ENCODE data around the gene CAMSAP1.

Gene CAMSAP1

DNA sequence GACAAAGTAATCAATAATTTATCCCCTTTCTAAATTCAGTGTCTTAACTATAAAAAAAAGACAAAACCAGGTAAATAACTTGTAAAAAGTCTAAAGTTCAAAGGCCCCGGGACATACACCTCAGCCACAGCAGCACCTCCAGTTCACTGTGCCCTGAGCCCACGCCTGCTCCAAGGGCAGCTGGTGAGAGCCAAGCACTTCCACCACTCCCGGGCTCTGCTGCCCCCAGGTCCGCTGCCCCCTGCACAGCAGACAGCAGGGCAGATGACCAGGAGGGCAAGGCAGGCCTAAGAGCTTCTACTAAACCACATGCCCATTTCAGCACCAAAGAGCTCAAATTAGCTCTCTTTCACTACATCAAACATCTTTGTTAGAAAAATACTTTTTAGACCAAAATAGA lies 91.9 kb downstream of the CAMSAP1 start:
- no peak for DNase-seq (ENCODE audit: low read depth in 2 of 2, low spot score in 1 of 2)

DNA sequence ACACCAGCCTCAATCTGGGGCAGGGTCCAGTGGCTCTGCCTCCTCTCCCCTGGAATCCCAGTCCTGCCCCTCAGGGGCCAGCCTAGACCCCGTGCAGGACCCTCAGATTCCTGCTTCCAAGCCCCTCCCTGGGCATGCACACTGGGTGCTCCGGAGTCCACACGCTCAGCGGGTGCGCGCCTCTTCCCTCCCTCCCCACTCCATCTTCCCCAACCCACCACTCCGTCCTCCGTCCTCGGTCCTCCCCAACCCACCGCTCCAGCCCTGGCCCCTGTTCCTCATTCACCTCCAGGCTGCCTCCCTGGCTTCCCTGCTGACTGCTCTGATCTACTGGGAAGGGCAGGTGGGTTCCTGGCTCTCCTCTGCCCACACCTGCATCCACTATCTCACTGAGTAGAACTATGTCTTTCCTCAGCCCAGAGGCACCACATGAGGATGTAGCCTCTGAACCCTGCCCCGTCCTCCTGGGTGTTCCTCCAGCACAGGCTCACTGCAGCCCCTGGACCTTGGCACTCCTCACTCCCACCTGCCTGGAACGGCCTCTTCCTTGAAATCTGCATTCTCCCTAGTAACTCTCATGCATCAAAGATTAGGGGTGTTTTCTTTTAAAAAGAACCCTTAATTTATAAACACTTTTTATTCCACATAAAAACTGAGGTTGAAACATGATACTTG lies 92.8 kb downstream of the CAMSAP1 start:
- DNase-seq (ENCODE audit: low read depth in 2 of 2, low spot score in 1 of 2), result no peak

DNA sequence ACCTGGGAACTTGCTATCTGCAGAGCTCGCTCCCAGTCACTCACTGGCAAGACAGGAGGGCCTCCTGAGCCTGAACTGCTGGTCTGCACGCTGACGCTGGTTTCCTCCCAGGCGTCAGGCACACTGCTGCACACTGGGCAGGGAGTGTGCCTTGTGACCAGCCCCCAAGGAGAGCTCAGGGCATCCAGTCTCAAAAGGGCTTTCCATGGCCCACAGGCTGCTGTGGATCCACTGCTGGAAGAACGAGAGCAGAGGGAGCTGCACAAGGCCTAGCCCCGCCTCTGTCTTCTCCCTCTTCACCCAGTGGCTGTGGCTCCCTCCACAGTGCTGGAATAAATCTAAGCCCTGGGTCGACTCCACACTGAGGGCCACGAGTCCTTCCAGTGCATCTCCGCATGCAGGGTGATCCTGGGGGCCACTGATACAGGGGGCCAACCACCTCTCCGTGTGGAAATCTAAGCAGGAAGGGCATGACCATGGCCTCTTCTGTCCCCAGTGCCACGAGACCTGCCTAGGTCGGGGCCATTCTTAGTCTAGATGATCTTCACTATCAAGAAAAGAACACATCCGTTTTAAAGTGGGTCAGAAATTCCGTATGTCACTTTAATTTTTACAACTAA lies 93.6 kb downstream of the CAMSAP1 start:
- DNase-seq (ENCODE audit: low read depth in 2 of 2, low spot score in 1 of 2), result no peak

DNA sequence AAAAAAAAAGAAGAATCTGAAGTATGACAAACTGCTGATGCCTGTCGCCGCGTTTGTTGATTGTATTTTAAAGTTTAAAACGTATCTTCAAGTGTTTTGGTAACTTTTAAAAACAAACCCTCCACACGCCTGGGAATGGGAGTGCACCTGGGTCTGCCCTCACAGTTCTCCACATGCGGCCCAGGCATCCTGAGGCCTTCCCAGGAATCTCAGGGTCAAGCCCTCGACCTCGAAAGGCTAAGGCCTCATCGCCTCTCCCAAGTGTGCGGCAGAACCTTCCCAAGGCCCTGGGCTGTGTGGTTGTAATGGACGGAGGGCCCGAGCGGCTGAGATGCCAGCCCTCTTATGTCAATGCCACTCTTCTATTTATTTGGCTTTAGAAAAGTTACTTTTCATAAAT lies 94.4 kb downstream of the CAMSAP1 start:
- no peak for DNase-seq (ENCODE audit: low read depth in 2 of 2, low spot score in 1 of 2)

DNA sequence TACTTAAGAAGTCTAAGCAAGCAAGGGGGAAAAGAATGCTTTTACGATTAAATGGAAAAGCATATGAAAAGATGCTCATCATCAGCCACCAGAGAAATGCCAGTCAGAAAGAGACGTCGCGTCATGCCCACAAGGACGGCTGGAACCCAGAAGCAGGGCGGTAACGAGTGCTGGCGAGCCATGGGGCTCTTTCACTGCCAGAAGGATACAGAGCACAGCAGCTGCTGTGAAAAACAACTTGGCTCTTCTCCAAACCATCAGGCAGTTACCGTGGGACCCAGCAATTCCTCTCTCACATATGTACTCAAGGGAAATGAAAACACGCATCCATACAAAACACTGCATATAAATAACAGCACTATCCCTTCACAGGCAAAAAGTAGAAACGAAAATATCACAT lies 95.5 kb downstream of the CAMSAP1 start:
- DNase-seq (ENCODE audit: low read depth in 2 of 2, low spot score in 1 of 2), result no peak

DNA sequence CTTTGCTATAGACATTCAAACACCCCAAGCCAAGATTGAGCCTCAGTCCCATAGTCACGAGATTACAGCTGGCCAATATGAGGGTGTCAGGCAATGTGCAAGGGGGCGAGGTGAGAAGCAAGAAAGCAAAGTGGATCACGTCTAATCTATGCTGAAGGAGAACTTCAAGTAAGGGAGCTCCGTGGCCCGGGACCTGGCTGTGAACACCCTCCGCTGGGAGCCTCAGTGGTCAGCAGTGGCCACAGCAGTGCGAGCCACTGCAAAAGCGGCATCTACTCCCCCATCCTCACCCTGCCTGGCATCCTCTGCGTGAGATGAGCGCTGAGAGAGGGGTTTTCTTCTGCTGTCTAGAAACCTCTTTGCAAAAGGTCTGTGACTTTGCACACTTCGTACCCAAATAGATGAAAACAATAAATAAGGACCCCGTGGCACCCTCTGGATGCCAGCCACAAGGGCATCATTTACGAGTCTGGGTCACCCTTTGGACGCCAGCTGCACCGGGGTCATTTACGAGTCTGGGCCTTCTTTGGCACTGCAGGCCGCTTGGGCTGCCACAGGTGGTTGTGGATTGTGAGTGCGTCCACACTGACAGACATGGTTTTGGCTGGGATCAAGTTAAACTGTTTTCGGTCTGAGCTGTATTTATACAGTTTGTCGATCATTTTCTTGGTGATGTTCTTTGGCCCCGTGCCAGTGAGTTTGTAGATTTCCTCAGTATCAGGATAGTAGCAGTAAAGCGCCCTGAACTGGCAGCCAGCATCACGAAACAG lies 96.4 kb downstream of the CAMSAP1 start:
- no peak for DNase-seq (ENCODE audit: low read depth in 2 of 2, low spot score in 1 of 2)

DNA sequence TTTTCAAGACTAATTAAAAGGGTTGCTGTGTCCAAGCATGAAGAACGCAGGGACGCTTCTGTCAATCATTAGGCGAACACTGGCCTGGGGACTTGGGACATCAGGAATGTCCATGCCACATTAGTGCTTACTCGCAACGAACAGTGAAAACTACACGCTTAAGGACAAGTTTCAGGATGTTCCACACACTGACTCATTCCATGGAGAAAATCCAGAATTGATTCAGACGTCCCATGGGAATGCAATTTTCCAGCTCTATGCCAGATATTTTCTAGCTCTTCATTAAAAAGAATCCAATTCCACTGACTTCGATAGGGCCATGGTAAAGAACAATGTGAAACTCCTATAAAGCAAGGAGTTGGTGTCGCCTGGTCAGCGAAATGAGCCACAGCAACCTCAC lies 98.2 kb downstream of the CAMSAP1 start:
- no peak for DNase-seq (ENCODE audit: low read depth in 2 of 2, low spot score in 1 of 2)

DNA sequence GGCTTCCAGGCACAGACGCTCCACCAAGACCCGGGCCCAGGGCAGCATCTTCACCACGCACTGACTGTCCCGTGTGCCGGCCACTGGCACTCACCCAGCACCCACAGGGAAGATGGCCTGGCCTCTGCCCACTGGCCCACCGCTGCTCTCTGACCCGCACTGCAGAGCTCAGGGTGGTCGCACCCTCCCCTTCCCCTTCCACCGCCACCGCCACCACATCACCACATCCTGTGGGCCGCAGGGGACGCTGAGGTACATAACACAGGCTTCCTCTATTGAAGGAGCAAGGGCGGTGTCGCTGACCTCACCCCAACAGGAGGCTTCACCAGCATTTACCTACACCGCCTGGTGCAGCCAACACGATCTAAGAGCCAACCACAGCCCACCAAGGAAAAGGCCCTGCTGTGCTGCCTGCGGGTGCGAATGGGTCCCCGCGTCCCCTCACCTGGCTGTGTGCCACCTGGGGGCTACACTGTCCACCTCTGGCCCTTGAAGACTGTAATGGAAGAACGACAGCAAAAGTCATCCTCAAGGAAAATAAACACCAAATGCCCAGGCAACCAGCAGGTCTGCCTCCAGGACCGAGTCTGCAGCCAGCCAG lies 101.8 kb downstream of the CAMSAP1 start:
- DNase-seq (ENCODE audit: low read depth in 2 of 2, low spot score in 1 of 2), result no peak

DNA sequence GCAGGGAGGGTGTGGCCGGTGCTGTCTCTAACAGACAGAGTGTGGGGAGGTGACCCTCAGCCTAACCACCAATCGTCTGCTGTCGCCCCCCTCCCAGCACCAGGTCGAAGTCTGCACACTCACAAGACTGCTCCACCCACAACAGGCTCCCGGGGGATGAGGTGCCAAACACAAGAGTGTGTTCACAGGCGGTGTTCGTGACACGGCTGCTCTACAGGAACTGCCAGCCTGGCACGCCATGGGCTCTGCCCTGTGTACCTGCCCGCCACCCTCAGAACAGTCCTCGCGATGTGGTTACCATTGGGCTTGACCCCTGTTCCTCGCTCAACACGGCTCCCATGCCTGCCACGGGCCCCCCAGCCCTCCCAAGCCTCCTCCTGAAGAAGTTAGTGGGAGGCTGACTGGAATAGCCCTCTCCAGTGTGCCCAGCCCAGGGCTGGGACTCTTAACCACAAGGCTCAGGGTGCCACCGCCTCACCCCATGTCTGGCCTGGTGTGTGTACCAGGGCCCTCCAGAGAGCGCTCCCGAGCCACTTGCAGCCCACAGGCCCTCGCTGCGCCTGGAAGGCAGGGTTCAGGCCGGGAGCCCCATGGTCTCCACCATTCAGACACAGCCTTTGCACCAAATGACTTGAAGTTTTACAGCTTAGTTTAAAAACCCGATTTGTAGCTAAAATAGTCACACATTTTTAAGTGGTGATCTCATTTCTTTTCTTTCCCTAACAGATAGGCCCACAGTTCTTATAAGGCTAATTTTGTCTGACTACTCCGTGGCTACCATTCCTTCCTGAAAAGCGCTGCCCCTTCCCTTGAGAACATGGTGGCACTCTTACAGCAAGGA lies 102.5 kb downstream of the CAMSAP1 start:
- DNase-seq (ENCODE audit: low read depth in 2 of 2, low spot score in 1 of 2), result no peak

DNA sequence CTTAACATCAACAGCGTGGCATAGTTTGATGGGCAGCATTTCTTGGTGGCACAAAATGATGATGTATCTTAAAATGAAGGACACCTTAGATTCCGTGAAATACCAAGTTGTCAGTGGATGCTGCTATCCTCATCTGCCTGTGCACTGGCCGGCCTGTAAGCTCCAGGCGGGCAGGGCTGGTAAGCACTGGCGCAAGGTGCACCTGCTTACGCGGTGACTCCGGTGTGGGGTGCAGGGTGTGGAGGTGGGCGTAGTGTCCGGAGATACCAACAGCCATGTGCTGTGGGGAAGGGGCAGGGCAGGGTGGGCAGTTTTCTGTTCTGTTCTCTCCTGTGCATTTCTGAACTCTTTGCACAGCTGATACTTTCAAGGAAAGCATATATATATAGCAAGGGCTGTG lies 103.9 kb downstream of the CAMSAP1 start:
- no peak for DNase-seq (ENCODE audit: low read depth in 2 of 2, low spot score in 1 of 2)

DNA sequence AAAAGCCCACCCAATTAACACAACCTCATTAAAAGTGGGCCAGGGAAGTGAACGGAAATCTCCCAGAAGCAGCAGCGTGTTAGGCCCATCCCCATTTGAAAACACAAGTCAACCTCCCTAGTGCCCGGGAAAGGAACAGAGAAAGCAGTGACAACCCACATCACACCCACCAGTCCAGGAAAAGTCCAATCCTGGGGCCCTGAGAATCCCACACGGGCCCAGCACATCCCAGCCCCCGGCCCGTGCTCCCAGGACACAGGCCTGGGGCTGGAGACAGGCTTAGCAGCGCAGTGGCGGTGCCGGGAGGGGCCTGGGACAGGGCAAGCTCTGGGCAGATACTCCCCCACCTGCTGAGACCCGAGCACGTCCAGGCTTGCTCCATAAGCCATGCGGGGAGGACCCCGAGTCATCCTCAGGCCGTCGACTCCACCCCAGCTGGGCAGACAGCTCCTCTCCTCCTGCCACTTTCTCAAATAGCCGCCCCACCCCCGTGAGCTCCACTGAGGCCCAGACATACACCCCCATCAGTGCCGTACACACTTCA lies 104.4 kb downstream of the CAMSAP1 start:
- DNase-seq (ENCODE audit: low read depth in 2 of 2, low spot score in 1 of 2), result no peak

DNA sequence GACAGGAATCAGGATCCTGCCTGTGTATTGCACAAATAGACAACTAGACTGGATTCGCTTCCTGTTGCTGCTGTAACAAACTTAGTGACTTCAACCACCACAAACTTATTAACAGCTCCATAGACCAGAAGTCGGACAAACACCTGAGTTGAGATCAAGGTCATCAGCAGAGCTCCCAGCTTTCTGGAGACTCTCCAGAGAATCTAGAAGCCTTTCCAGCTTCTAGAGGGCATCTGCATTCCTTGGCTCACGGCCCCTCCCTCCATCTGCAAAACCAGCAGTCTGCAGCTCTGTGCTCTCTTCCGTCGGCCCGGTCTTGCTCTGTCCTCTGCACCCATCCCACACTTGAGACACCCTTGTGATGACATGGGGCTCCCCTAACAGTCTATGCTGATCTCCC lies 106.3 kb downstream of the CAMSAP1 start:
- DNase-seq (ENCODE audit: low read depth in 2 of 2, low spot score in 1 of 2), result no peak

DNA sequence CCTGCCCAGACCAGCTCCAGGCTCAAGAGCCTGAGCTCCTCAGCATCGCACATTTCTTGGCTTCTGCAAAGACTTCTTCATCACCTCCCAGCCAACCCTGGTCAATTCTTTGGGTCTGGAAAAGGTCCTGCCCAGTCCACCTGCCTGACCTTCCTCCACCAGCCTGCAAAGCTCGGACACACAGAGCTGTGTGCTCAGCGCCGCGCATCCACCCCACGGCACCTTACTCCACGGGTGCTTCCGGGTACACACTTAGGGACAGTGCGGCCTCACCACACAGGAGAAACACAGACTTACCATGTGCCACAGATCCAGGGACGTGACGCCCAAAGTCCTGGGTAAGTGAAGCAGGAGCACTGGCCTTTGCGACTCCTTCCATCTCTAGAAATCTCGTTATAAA lies 108.1 kb downstream of the CAMSAP1 start:
- DNase-seq (ENCODE audit: low read depth in 2 of 2, low spot score in 1 of 2), result no peak

DNA sequence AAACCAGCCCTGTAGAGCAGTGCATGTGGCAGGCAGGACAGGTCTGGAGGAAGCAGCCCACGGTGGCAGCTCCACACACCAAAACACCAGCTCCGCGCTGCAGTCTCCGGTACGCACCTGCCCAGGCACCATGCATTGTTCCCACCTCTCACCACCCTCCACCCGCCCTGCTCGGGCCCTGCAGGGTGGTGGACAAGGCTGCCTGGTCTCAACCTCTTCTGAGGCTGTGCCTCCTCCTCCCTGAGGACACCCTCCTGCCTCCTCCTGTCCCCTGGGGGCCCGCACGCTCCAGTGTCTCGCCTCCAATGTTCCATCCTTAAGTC lies 109.1 kb downstream of the CAMSAP1 start:
- no peak for DNase-seq (ENCODE audit: low read depth in 2 of 2, low spot score in 1 of 2)

DNA sequence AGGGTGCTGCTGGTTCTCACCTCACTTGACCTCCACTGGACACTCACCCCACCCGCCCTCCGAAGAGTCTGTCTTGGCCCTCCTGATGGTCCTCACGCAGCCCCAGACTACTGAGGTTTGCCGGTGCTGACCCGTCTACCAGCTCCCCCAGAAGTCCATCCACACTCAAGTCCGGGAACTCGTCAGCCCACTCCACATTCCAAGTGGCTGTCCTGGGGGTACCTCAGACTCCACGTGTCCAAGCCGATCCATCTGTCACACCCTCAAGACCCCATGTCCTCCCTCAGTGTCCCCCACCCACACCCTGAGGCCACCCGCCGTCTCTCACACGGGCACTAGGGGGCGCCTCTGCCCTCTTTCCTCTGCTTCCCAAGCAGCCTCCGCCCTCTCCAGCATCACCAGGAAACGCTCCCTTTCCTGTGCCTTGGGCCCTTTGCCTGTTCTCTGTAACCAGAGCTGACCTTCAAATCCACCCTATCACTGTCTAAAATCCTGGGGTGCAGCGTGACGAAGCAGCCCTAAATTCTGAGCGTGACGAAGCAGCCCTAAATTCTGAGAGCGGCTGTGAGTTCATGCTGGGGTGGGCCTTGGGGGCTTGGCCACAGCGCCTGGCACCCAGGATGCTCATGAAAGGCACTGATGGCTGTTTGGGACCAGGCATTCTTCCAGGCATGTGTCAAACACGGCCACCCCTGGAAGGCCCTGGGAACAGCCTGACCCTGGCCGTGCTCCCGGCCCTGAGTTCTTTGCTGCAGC lies 109.7 kb downstream of the CAMSAP1 start:
- no peak for DNase-seq (ENCODE audit: low read depth in 2 of 2, low spot score in 1 of 2)

DNA sequence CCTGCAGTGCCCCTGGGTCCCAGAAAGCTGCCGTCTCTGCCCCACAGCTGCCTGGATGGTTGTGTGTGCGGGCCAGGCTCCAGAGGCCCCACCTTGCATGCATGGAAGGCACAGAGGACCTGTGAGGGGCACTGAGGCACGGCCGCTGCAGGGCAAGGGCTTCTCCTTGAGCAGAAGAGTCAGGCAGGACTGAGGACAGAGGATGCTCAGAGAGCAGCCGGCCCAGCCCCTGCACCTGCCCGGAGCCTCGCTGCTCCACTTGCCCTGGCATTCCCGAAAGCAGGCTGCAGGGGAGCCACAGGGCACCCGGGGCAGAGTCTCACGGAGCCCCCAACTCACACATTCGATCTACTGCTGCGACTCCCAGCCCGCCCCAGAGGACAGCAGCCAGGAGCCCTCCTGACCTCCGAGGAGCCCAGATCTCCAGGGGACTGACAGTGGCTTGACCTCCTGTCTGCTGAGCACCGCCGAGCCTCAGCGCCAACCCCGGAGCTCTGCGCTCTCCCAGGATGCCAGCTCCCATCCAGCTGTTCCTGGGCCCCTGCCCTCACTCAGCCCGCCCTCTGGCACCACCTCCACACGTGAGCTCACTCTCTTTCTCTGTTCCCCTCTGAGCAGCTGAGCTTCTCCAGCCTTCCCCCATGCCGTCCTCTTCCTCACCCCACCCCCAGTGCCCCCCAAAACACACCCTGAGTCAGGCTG lies 110.4 kb downstream of the CAMSAP1 start:
- DNase-seq (ENCODE audit: low read depth in 2 of 2, low spot score in 1 of 2), result no peak

DNA sequence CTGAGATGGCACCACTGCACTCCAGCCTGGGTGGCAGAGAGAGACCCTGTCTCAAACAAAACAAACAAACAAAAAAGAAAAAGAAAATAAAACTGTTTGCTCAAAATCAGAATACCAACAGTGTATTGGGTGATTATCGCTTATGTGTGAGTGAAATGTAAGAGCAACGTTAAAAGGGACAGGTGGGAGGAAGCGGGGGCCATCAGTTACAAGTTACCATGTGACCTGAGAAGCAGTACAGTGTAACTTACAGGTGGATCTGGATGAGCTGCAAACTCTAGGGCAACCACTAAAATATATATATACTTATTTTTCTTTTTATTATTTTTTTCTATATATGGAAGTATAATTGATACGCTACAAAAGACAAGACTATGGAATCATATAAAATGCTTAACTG lies 112.0 kb downstream of the CAMSAP1 start:
- no peak for DNase-seq (ENCODE audit: low read depth in 2 of 2, low spot score in 1 of 2)

DNA sequence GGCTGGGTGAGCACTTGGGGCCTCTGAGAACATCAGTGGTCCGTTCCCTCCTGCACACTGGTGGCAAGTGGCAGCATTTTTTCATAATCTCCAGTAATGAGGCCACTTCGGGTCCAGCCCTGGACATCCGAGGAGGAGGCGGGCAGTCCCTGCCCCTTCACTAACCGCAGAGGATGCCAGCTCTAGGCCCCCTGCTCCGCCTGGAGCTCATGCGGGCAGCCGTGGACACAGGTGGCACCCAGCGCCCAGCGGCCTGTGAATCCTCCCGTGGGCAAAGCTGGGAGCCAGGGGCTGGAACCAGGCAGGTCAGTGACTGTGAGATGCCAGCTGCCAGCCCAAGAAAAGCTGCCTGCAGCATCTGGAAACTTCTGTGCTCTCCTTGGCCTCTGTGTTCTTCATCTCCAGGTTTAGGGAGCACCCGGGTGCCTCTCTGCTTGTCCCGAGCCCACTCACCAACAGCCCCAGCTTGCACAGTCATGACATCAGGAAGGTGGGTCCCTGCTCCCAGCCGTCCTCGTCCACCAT lies 112.9 kb downstream of the CAMSAP1 start:
- DNase-seq (ENCODE audit: low read depth in 2 of 2, low spot score in 1 of 2), result no peak

DNA sequence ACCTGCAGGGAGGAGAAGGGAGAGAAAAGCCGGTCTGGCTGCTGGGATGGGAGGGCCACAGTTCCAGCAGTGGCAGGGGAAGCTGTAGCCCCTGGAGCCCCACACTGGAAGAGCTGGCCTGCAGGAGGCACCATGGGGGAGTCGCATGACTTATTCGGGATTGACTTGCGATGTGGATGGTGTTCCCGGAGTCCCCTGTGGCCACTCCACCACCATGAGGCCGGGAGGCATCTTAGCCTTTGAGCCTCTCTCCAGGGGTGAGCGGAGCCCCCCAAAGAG lies 113.3 kb downstream of the CAMSAP1 start:
- no peak for DNase-seq (ENCODE audit: low read depth in 2 of 2, low spot score in 1 of 2)

Measured in stimulated activated CD8-positive, alpha-beta memory T cell treated with anti-CD3 and anti-CD28 coated beads, Interleukin-4, amount 100 ng/mL, for 4 hours (primary cell).